GM23248 (cell line): Measurements from ENCODE around the gene CIPC.

ENCODE experiments used
- EZH2 ChIP-seq: fragments of 200-600 bp; sonication (generic); IDR thresholded peaks from 2 replicates; pipeline ENCODE4 v1.6.1; 2018; ENCODE audit warnings: antibody characterized with exemption, mild to moderate bottlenecking; ENCODE audit not compliant: insufficient read depth, poor library complexity, severe bottlenecking
- EZH2phosphoT487 ChIP-seq: fragments of 200-600 bp; sonication (generic); IDR thresholded peaks from 2 replicates; pipeline ENCODE4 v1.6.1; 2018; ENCODE audit warnings: antibody characterized with exemption, moderate library complexity, mild to moderate bottlenecking, low read depth; ENCODE audit not compliant: insufficient read depth

DNA sequence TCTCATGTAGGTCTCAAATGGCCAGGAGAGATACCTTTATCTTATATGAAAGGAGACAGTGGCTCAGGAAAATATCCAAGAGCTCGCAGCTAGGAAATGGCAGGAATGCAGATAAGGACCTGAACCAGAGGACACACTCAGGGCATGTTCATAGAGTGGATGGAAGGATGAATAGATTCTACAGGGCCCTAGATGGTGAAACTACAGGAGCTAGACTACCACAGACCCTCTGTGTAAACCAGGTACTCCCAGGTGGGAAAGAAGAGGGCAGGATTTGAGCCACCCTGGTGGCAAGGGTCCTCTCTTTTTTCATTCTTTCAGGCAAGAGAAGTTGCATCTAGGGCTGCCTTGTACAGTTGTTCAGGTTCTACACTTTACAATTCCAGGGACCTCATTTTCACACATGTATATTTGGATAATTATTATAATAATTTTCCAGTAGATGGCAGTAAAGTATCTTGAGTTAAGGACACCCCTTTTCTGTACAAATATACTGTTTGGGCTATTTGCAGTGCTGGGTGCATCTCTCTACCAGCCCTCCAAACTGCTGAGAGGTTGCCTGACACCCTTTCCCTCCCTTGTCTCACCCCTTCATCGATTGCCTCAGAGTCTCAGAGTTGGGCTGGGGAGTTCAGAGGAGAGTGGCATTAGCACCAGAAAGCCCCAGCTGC lies 54.0 kb downstream of the CIPC start:
- no peak for TF ChIP-seq EZH2phosphoT487
- no peak for TF ChIP-seq EZH2
